K562 treated with DMSO at 1 percent for 4 hours (cell line): ENCODE results near the gene TRMT10B. TPM values are rescaled to one million over a fixed set of nuclear protein-coding genes. Genes with fewer than 3 reads are reported as not detected.

Experiments
- total RNA-seq: library from RNA; unstranded; fragments of 300-600 nt; gene quantifications from 2 replicates; pipeline ENCODE4 v1.2.3, GENCODE V29; 2022; ENCODE audit not compliant: insufficient read depth

Gene TRMT10B, protein sequence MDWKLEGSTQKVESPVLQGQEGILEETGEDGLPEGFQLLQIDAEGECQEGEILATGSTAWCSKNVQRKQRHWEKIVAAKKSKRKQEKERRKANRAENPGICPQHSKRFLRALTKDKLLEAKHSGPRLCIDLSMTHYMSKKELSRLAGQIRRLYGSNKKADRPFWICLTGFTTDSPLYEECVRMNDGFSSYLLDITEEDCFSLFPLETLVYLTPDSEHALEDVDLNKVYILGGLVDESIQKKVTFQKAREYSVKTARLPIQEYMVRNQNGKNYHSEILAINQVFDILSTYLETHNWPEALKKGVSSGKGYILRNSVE
- total RNA-seq, result 6.3 and 6.4 TPM in 2 replicates

DNA sequence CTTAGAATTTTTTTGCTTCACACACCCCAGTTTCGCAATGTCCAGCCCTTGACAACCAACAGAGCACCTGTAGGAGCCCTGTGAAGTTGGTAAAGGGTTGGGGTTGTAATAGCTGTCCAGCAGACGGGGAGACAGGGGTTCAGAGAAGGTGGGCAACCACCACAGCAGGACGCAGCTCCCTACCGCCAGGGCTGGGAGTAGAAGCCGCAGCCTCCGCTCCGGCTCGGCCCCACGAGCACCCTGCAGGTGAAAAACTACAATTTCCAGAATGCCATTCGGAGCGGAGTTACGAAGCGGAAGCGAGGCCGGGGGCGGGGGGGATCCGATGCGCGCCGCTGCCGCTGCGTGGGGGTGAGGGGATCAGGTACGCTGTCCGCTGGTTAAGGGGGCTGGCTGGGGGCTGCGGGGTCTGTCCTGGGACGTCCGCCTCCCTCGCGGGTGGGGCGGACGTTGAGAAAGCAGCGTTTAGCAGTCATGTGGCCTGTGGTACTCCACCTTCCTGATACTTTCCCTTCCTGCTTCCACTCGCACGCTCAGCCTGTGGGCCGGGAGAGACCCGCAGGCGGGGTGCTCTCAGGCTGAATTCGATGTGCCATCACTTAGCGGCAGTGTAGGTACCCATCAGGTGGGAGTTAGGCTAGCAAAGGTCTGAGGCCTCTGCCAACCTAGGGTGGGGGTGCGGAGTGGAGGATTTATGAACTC lies at the start of gene TRMT10B:
TRMT10B (plus strand) TSS at position 317 of the 702 bp plus-strand sequence. CDS start 8,127 bp downstream, outside the sequence.

DNA sequence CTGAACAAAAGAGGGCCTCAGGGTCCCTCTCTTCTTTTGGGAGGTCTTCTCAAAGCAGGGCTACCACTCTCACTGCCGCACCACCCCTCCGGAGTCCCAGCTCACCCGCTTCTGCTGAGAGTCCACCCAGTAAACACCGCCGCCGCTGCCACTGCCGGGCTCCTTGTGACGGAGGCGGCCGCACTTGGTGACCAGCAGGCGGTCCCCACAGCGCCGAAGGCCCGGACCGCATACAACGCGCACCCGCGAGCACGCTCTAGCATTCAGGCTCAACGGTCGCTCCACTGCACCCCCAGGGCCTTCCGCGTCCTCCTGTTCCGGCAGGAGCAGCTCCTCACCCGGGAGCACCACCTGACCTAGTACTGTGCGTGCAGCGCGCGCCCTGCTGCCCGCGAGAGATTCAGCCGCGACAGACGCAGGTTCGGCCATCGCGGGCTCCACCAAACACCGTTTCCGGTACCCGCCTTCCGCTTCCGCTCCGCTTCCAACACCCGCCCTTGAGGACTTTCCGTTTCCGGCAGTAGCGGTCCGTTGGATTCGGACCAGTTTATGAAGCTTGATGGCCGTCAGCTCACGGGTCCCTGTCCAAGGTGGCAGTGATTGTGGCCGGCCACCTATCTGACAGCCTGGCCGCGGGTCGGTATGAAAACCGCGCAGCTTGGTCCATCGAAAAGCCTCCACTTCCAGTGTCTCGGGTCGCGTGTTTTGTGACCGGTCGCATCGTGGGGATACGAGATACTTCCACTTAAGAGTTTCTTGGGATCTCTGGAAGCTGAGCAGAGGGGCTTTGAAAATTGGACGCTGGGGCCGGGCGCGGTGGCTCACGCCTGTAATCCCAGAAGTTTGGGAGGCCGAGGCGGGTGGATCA lies 31.2 kb downstream of the TRMT10B start, which contains the start of gene EXOSC3:
EXOSC3 (minus strand) TSS at position 449 of the 868 bp plus-strand sequence; CDS start at position 429, 20 bp downstream.

DNA sequence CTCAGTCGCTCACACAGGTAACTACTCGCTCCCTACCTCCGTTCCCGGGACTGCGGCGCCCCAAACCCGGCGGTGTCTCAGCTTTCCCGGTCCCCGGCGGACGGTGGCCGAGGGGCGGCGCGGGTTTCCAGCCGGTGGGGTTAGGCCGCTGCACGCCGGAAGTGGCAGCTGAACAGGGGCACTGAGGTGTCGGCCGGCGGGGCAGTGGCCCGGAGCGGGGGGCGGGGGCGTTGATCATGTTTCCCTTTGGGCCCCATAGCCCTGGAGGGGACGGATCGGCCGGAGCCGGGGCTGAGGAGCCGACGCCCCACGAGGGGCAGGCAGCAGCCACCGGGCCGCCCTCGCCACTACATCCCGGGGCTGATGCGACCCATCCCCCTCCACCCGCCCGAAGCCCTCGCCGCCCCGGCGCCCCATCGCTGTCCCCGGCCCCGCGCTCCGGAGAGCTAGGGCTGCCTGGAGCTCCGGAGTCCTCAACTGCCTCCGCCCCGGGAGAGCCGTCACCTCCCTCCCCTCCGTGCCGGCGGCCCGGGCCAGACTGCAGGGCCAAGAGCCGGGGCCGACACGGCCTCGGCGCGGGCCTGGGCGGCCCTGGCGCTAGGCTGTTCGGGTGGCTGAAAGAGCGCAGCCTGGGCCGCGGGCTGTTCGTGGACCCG lies 47.2 kb downstream of the TRMT10B start, which contains the start of gene DCAF10:
DCAF10 (plus strand) TSS at position 167 of the 656 bp plus-strand sequence; CDS start at position 237, 70 bp downstream.

Other genes starting within 250 kb of the TRMT10B start
- gene FBXO10, start 177.4 kb upstream of the TRMT10B start, total RNA-seq, result 17.4 and 22.0 TPM in 2 replicates
- gene TOMM5, start 161.2 kb upstream of the TRMT10B start, total RNA-seq, result 131 and 135 TPM in 2 replicates
- gene FRMPD1, start 102.9 kb upstream of the TRMT10B start, total RNA-seq, result not detected in 2 replicates
- gene EXOSC3, start 31.3 kb downstream of the TRMT10B start, total RNA-seq, result 17.9 and 48.4 TPM in 2 replicates
- gene DCAF10, start 47.0 kb downstream of the TRMT10B start, total RNA-seq, result 18.9 and 19.3 TPM in 2 replicates
- gene SLC25A51, start 150.3 kb downstream of the TRMT10B start, total RNA-seq, result 15.5 and 19.3 TPM in 2 replicates